CD4-positive, alpha-beta T cell treated with Interleukin-17A for 1 hour (primary cell): ENCODE measurements around the gene TFR2.

Source experiments
- DNase-seq: peaks from one replicate; pipeline ENCODE4 v3.0.0-alpha.2; 2020

Gene TFR2

DNA sequence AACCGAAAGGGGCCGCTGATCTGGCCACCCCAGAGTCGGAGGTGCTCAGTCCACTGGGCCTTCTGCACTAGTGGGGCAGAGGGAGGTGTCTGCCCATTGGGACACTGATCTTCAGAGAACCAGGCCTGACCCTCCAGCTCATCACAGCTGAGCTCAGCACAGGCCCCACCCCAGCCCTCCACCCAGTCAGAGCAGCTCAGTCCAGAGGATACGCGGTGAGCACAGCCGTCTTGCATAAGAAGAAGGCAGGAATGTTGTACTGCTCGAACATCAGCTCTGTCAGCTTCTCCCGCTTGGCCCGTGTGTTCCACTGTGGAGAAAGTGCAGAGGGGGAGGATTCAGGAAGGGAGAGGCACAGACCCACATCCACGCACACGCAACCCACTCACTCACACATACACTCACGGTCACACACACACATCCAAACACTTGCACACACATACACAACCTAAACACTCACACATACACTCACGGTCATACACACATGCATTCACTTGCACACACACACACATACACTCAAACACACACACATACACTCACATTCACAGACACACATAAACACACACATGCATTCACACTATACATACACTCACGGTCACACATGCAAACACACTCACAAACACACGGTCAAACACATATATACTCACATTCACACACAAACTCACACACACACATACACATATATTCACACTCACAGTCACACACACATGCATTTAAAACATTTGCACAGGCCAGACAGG, 8.6 kb upstream of the TFR2 start:
- no peak for DNase-seq

DNA sequence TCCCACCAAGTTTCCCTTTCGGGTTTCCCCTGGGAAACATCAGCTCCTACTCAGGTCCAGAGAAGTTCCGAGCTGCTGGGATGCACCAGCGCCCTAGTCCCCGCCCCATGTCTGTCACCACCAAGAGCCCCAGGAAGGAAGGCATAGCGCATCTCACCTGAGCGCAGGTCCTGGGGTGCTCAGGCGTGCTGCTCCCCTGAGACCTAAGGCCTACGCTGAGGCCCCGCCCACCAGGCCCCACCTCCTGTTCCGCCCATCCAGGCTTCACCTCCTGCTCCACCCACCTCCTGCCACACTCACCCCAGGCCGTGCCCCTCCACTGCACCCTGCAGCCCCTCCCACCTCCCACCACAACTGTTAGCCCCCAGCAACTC, 1.2 kb upstream of the TFR2 start:
- peak; percentile 32 for DNase-seq

DNA sequence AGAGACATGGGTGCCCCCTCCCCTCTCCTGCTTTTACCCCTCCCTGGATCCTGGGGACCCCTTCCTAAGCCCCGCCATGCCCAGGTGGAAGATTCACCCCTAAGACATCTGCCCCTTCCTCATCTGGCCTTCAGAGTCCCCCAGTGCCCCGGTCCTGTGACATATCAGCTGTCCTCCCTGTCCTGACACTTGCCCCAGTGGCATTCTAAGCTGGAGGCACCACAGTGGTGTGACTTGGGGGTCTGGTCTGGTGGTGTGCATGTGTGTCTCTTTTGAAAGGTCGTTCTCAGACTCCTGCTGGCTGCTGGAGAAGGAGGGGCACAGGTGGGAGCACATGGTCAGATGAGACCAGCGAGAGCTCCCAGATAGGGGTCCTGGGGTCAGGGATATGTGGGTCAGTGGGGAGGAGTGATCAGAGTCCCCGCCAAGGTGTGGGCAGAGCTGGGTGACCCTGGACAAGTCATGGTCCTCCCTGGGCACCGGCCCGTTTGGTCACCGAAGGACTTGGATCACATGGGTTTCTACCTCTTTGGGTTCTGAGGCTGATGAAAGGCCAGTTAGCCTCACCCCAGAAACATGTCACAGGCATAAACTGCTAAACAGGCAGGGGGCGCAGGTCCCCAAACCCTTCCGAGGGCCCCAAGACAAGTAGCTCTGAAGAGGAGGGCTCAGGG, 645 bp upstream of the TFR2 start:
- no peak for DNase-seq

DNA sequence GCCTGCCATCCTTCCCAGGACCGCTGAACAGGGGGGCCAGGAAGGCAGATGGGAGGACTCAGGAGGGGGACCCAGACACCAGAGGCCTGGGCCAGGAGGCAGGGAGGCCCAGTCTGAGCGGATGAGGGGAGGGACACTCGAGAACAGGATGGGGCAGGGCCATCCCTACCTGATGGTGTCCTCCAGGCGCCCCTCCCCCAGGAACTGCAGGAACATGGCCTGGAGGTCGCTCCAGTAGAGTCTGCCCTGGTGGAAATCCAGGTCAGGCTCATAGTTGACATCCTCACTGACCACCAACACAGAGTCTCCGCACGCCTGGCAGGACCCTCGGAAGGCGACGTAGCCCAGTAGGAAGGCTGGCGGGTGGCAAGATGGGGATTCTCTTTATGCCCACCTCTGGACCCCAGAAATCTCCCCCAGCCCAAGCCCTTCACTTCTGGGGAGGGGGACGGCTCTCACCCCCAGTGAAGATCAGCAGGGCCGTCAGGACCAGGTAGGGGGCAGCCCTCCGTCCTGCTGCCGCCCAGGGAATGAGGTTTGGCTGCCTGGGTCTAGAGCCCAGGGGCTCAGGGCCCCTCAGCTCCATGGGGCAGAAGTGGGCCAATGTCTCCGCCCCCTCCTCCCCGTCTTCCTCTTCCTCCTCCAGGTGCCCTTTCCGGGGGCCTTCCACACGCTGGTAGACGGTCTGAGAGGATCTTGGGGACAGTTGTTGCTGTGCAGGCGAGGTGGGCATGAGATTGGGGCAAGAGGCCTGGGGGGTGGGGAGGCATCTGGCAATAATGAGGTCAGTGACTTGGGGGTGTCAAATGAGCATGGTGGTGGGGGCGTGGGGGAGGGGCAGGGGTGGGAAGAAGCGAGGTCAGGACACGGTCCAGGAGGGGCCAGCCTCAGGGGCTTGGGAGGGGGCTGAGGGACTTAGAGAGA, 573 bp downstream of the TFR2 start:
- DNase-seq: no peak

DNA sequence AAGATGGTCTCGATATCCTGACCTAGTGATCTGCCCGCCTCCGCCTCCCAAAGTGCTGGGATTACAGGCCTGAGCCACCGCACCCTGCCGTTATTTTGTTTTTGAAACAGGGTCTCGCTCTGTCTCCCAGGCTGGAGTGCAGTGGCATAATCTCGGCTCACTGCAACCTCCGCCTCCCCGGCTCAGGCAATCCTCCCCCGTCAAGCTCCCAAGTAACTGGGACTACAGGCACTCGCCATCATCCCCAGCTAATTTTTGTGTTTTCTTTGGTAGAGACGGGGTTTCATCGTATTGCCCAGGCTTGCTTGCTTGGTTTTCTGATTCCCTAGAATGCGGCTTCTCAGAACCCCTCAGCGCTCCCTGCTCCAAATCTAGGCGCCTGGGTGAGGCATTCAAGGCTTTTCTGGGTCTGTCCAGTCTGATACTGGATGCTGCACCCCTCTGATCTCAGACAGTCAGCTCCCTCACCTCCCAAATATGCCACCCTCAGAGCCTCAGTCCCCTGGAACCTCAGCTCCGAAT, 1.3 kb downstream of the TFR2 start:
- no peak for DNase-seq

DNA sequence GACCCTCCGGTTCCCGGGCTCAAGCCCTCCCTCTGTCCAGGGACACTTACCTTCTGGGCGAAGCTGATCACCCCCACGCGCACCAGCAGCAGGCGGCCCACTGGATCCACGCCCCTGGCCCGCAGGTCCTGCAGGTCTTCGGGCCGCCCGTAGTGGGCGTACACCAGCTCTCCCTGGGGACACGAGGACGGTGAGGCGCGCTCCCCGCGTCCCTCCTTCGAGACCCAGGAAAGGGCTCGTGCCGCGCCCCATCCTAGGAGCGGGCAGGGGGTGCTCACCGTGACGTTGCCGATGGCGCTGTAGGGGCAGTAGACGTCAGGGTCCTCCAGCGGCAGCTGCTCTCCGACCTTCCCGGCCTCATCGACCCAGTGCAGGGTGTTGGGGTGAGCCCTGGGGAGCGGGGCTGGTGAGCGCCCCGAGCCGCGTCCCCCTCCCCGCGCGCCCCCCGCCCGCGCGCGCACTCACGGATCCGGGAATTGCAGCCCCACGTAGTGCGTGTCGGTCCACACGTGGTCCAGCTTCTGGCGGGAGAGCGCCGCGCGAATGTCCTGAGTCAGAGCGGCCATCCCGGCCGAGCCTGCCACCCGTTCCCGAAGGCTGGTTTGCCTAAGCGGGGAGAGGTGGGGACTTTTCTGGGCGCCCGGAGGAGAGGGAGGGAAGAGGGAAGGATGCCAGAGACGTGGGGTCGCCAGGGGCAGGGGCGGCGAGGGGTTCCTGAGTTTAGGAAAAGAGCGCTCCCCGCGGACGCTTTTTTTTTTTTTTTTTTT, 8.2 kb downstream of the TFR2 start:
- DNase-seq: peak; percentile 64

DNA sequence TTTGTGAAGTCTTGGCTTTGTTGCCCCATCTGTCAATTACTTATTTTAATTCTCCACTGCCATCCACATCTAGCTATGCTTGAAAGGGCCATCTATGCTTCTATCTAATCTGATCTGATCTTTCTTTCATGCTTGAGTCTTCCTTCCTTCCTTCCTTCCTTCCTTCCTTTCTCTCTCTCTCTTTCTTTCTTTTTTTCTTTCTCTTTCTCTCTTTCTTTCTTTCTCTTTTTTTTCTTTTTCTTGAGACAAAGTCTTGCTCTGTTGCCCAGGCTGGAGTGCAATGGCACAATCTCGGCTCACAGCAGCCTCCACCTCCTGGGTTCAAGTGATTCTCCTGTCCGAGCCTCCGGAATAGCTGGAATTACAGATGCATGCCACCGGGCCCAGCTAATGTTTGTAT, 11.3 kb downstream of the TFR2 start:
- DNase-seq: no peak

DNA sequence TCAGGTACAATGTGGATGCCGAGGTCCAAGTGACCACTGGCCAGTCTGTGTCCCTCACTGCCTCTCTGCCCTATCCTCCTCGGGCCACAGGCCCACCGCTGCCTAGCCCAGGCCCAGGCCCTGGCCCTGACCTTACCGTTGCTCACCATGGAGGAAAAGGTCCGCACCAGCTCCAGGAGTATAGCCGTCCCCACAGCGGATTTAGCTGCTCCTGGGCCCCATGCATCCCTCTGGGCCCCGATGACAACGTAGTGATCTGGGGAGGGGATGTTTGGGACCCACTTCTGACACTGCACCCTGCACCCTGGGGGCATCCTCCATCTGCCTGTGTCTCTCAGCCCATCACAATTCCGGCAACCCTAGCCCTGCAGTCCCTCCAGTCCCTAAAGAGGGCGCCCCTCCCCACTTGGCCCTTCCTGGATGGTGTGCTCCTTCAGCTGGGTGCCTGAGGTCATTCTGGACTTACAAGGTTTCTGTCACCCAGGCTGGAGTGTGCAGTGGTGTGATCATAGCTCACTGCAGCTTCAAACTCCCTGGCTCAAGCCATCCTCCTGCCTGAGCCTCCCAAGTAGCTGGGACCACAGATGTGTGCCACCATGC, 12.1 kb downstream of the TFR2 start:
- DNase-seq: peak; percentile 38

DNA sequence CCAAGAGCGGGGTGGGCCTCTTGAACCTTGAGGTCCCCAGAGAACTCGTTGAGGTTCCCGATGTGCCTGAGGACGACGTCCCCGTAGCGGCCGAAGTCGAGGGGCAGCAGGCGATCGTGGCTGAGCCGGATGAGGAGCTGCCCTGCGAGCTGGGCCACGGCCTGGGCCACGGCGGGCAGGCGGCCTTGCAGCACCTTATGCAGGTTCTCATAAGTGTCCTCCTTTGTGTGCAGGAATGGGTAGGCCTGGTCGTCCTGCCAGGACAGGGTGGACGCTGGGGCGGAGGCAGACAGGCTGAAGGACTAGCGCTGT, 14.2 kb downstream of the TFR2 start:
- DNase-seq: no peak

DNA sequence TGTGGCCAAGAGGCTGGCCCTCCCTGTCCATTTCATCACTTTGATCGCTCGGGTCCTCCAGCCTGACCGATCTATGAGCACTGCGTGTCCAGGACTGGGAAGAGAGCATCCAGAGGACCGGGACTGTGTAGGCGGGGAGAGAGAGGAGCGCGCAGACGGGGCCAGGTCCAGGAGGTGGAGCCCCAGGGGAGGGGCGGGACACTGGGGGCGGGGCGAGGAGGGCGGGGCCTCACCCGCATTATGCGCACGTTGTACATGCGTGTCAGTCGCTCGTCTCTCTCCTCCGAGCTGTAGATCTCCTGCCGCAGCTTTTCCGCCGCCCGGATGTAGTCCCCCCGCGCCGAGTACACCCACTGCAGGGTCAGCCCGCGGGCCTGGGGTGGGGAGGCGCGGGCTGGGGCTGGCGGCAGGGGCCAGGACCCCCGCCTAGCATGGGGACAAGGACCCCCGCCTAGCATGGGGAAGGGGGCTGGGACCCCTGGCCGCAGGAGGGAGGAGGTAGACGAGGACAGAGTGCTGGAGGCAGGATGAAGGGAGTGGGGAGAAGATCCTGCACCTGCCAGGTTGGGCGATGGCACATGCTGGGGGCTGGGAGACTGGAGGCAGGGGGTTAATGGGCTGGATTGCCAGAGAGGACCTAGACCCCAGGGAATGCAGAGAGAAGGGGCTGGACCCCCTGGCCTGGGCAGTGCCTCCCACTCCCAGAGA, 14.7 kb downstream of the TFR2 start:
- DNase-seq: peak; percentile 94

DNA sequence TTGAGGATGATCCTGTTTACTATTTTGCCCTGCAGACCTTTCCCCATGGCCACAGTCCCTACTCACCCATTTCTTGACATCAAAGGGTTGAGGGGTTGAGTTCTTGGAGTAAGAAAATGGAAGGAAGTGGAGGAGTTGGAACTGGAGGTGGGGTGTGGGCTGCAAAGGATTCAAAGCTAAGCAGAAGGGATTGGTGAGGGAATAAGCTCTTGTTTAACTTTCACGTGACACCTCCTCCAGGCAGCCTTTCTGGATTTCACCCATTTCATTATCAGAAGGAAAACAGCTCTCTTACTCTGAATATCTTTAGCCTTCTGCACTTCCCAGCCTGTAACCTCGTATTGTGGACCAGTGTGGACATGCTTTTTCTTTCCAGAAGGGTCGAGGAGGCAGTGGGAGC, 15.3 kb downstream of the TFR2 start:
- no peak for DNase-seq

DNA sequence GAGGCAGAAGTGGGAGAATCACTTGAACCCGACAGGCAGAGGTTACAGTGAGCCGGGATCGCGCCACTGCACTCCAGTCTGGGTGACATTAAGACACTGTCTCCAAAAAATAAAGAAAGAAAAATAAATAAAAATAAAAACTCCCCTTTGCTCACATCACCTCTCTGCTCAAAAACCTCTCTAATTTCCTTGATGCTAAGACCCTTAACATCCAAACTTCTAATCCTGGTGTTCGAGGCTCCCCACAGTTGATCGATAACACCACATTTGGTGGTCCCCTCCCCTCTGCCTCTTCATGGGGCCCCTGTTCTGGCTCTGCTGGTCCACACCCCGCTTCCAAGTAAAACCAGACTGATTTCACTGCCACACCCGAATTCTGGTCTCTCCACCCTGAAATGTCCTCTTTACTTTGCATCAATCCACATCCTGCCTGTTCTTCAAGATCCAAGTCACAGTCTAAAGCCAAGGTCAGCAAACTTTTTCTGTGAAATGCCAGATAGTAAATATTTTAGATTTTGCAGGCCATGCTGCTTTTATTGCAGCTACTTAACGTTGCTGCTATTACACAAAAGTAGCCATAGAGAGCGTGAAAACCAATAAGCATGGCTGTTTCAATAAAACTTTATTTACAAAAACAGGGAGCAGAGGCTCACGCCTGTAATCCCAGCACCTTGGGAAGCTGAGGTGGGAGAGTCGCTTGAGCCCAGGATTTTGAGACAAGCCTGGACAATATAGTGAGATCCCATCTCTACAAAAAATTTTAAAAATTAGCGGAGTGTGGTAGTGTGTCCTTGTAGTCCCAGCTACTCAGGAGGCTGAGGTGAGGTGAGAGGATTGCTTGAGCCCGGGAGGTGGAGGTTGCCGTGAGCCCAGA, 17.2 kb downstream of the TFR2 start:
- no peak for DNase-seq

DNA sequence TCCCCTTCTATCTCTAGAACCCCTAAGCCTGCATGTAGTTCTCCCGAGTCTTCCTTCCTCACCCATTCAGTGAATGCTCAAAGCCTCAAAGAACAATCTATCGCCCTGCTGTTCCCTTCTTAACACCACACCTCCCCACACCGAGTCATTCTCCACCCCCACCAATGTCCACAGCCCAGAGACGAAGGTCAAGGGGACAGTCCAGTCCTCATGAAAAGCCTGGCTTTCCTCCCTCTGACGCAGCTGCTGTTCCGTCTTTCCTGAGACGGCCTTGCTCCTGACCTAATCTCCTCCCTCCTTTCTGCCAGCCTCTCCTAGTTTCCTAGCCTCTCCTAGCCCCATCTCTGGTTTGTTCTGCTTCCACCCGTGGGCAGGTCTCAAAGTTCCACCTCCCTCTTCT, 19.8 kb downstream of the TFR2 start:
- DNase-seq: no peak

DNA sequence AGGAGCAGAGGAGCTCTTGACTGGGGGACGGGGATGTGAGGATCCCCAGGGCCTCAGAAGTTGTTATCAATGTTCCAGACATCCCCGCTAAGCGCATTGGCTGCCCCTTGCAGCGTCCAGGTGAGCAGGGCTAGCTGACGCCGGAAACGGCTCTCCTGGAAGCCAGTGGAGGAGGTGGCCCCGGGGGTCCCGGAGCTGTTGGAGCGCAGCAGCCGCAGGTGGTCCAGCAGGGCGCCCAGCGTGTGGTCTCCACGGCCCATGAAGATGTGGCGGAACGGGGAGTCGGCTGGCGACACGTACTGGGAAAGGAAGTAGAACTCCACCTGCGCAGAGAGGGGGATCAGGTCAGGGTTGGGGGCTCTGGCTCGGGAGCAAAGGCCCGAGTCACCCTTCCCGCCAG, 20.5 kb downstream of the TFR2 start:
- no peak for DNase-seq

DNA sequence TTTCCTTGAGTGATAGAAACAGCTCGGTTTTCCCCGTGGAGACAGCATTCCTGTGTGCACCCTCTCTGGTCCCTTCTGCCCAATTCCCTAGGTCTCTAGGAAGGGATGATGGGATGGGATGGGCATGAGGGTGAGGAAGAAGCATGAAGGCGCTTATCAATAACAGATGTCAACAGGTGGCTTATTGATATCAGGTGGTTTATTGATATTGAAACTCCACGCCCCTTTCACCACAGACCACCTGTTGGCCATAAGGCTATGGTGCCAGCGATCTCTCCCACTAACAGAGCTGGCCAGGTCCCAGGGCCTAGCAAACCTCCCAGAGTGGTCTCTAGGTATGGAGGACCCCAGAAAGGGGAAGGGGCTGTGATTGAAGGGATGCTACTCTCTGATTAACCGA, 21.1 kb downstream of the TFR2 start:
- DNase-seq: no peak

DNA sequence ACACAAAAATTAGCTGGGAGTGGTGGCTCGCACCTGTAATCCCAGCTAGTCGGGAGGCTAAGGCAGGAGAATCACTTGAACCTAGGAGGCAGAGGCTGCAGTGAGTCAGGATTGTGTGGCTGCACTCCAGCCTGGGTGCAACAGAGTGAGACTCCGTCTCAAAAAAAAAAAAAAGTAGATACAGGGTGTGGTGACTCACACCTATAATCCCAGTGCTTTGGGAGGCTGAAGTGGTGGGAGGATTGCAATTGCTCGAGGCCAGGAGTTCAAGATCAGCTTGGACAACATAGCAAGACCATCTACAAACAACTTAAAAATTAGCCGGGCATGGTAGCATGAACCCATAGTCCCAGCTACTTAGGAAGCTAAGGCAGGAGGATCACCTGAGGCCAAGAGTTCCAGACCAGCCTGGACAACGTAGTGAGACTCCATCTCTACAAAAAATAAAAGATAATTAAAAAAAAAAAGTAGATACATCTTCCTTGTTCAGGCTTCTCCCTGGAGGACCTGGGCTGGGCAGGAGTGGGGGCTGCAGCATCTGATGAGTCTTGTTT, 27.0 kb downstream of the TFR2 start:
- no peak for DNase-seq

DNA sequence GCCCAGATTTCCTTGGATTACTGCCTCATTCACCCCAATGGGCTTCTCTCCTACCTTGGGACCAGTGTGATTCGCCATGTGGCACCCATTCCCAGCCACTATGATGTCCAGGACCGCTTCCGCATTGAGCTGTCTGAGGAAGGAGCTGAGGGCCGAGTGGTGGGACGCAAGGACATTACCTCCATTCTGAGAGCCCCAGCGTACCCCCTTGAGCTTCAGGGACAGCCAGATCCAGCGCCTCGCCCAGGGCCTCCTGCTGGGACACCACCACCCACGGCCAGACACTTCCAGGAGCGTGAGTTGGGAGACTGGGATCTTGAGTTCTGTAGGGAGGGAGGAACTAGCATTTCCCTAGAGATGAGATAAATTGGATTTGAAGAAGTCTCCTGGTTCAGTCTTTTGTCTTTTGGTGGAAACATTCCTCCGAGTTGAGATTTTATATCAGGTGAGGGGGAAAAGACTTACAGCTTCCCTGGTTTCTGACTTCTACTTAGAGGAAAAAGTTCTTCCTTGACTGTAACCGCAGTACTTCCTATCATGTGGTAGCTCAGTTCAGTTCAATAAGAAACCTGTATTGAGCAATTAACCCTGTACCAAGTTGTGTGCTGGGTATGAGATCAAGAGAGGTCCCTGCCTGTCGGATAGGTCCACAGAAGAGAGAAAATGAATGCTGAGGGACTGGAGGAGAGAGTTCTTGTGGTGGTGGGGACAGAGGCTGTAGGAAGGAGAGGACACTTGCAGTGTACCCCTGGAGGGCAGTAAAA, 27.8 kb downstream of the TFR2 start:
- DNase-seq: no peak

DNA sequence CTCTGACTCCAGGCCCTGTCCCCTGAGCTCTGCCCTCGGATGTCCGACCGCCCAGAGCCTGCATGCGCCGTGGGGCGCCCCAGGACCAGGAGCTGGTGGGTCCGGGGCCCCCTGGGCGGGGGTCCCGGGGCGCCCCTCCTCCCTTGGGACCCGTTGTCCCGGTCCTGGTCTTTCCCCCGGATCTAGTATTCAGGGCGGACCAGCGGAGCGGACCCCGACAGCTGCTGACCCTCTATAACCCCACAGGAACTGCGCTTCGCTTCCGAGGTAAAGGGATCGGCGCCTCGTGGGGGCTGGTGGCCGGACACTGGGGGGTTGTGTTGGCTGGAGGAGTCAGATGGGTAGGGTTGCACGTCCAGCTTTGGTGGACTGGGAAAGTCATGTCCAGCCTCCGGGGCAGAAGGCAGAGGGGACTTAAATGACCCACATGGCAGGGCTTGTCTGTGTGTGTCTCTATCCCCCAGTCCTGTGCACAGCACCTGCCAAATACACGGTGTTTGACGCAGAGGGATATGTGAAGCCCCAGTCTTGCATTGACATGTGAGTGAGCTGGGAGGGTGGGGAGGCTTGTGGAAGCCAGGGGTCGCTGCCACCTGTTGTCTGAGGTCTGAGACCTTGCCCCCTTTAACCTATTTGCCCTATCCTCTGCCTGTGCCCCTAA, 28.5 kb downstream of the TFR2 start:
- no peak for DNase-seq
